GM12872 (cell line): Measurements from ENCODE around the gene DNAAF9.

Experiments
- CTCF ChIP-seq: IDR thresholded peaks from 3 replicates; pipeline ENCODE4 v1.5.1; 2011; ENCODE audit warnings: low read depth, mild to moderate bottlenecking, low read length, moderate library complexity; ENCODE audit not compliant: insufficient read depth

The DNAAF9 gene

GRCh38 chr20:3382836-3383235, 24.6 kb downstream of the DNAAF9 start:
- no peak for TF ChIP-seq CTCF

- no peak for TF ChIP-seq CTCF
Observed at GRCh38 chr20:3380228-3381070, 27.0 kb downstream of the DNAAF9 start.

GRCh38 chr20:3378138-3378537, 29.3 kb downstream of the DNAAF9 start:
- TF ChIP-seq CTCF, result no peak

- no peak for TF ChIP-seq CTCF
Observed at GRCh38 chr20:3377644-3378043, 29.8 kb downstream of the DNAAF9 start.

GRCh38 chr20:3374296-3374695, 33.2 kb downstream of the DNAAF9 start:
- no peak for TF ChIP-seq CTCF

GRCh38 chr20:3371754-3372153, 35.7 kb downstream of the DNAAF9 start:
- no peak for TF ChIP-seq CTCF

GRCh38 chr20:3367089-3367488, 40.4 kb downstream of the DNAAF9 start:
- TF ChIP-seq CTCF, result no peak
